SK-N-MC (cell line): ENCODE measurements around the gene MUC5B.

Experiments used
- DNase-seq: peaks from one replicate; pipeline ENCODE4 v3.0.0-alpha.2; 2011; ENCODE audit warnings: low read depth, low spot score
- H3K27ac ChIP-seq: fragments of 200-600 bp; sonication (generic); 2 replicates; pipeline ENCODE4 v1.5.1; 2016; ENCODE audit warnings: mixed run types
- H3K36me3 ChIP-seq: fragments of 200-600 bp; sonication (generic); 2 replicates; pipeline ENCODE4 v1.6.1; 2017; ENCODE audit warnings: antibody characterized with exemption, low read length, mixed read lengths; ENCODE audit not compliant: insufficient read depth
- H3K4me3 ChIP-seq: fragments of 200-600 bp; sonication (generic); 2 replicates; pipeline ENCODE4 v1.5.1; 2016
- H3K9ac ChIP-seq: fragments of 200-600 bp; sonication (generic); 2 replicates; pipeline ENCODE4 v1.8.0; 2017; ENCODE audit warnings: mixed run types, mixed read lengths; ENCODE audit not compliant: insufficient read length
- H3K9me3 ChIP-seq: fragments of 200-600 bp; sonication (generic); 2 replicates; pipeline ENCODE4 v1.6.1; 2017; ENCODE audit warnings: low read depth, mild to moderate bottlenecking, antibody characterized with exemption, low read length, moderate library complexity, mixed read lengths
- EZH2 ChIP-seq: fragments of 200-600 bp; sonication (generic); IDR thresholded peaks from one replicate; pipeline ENCODE4 v1.6.1; 2017; ENCODE audit warnings: antibody characterized with exemption
- FOXP2 ChIP-seq: optimal IDR thresholded peaks from 2 replicates; pipeline ENCODE3; 2011; ENCODE audit warnings: mild to moderate bottlenecking, moderate library complexity; ENCODE audit not compliant: insufficient read depth; ENCODE audit errors: extremely low read length, control extremely low read depth
- POLR2AphosphoS5 ChIP-seq: IDR thresholded peaks from 2 replicates; pipeline ENCODE4 v1.6.1; 2012; ENCODE audit warnings: mild to moderate bottlenecking, low read depth, low read length, borderline replicate concordance

Gene MUC5B

GRCh38 chr11:1310772-1311468, 88.1 kb downstream of the MUC5B start:
- H3K9ac ChIP-seq, result peak overlapping the region; percentile 94
- DNase-seq, result no peak
- no peaks in the 10 kb centered on the region for H3K9me3 ChIP-seq
- TF ChIP-seq EZH2 (no peak), FOXP2 (no peak), POLR2AphosphoS5 (no peak)
- H3K4me3 ChIP-seq, result peak overlapping the region; percentile 93
- H3K27ac ChIP-seq, result no peak overlapping the region
- H3K36me3 ChIP-seq, result no peaks in the 10 kb centered on the region
